HEK293T (cell line): Measurements from ENCODE around the gene CACNA1E.

Experiments
- CTCF ChIA-PET: fragments of 350-600 bp; formaldehyde crosslinking; extraction: SDS; loops from one replicate; lab custom pipeline; 2021; ENCODE audit warnings: antibody characterized with exemption, inconsistent platforms; lab: Yijun Ruan, JAX
- POLR2A ChIA-PET: fragments of 350-600 bp; formaldehyde crosslinking; extraction: SDS; loops from one replicate; lab custom pipeline; 2020; ENCODE audit warnings: antibody characterized with exemption, inconsistent platforms; lab: Yijun Ruan, JAX
- DNase-seq: peaks from one replicate; pipeline ENCODE4 v3.0.0; 2012; ENCODE audit warnings: mixed read lengths; ENCODE audit errors: extremely low spot score
- ARNT ChIP-seq: fragments of 450-650 bp; IDR thresholded peaks from 2 replicates; pipeline ENCODE4 v1.6.1; 2017; ENCODE audit warnings: mild to moderate bottlenecking
- BHLHE40 ChIP-seq: fragments of 450-650 bp; IDR thresholded peaks from 2 replicates; pipeline ENCODE4 v1.6.1; 2016; ENCODE audit warnings: mild to moderate bottlenecking, moderate library complexity, borderline replicate concordance
- CTBP1 ChIP-seq: fragments of 450-650 bp; IDR thresholded peaks from 2 replicates; pipeline ENCODE4 v1.6.1; 2016; ENCODE audit warnings: borderline replicate concordance
- ELF4 ChIP-seq: fragments of 450-650 bp; IDR thresholded peaks from 2 replicates; pipeline ENCODE4 v1.6.1; 2017; ENCODE audit warnings: antibody characterized with exemption
- FOXA1 ChIP-seq: fragments of 450-650 bp; IDR thresholded peaks from 2 replicates; pipeline ENCODE4 v1.6.1; 2016; ENCODE audit warnings: mild to moderate bottlenecking
- FOXK2 ChIP-seq: fragments of 450-650 bp; IDR thresholded peaks from 2 replicates; pipeline ENCODE4 v1.6.1; 2016; ENCODE audit warnings: mild to moderate bottlenecking
- FOXM1 ChIP-seq: fragments of 450-650 bp; IDR thresholded peaks from 2 replicates; pipeline ENCODE4 v1.6.1; 2017; ENCODE audit warnings: mild to moderate bottlenecking, borderline replicate concordance
- HDGF ChIP-seq: fragments of 450-650 bp; IDR thresholded peaks from 2 replicates; pipeline ENCODE4 v1.6.1; 2017; ENCODE audit warnings: antibody characterized with exemption, borderline replicate concordance
- L3MBTL2 ChIP-seq: fragments of 450-650 bp; conservative IDR thresholded peaks from 2 replicates; pipeline ENCODE4 v1.6.1; 2016; ENCODE audit warnings: mild to moderate bottlenecking
- LEF1 ChIP-seq: fragments of 450-650 bp; IDR thresholded peaks from 2 replicates; pipeline ENCODE4 v1.6.1; 2017; ENCODE audit warnings: mild to moderate bottlenecking, borderline replicate concordance
- NFRKB ChIP-seq: fragments of 450-650 bp; IDR thresholded peaks from 2 replicates; pipeline ENCODE4 v1.6.1; 2016; ENCODE audit warnings: mild to moderate bottlenecking, moderate library complexity
- SP1 ChIP-seq: fragments of 450-650 bp; IDR thresholded peaks from 2 replicates; pipeline ENCODE4 v1.6.1; 2017
- SUZ12 ChIP-seq: fragments of 450-650 bp; IDR thresholded peaks from 2 replicates; pipeline ENCODE4 v1.6.1; 2016; ENCODE audit warnings: mild to moderate bottlenecking
- TARDBP ChIP-seq: fragments of 450-650 bp; IDR thresholded peaks from 2 replicates; pipeline ENCODE4 v1.6.1; 2016
- ZNF384 ChIP-seq: fragments of 450-650 bp; IDR thresholded peaks from 2 replicates; pipeline ENCODE4 v1.6.1; 2016
- TF ChIP-seq, protein P1 (sequence below): fragments of 450-650 bp; IDR thresholded peaks from 2 replicates; pipeline ENCODE4 v1.6.1; 2016

CACNA1E gene

DNA sequence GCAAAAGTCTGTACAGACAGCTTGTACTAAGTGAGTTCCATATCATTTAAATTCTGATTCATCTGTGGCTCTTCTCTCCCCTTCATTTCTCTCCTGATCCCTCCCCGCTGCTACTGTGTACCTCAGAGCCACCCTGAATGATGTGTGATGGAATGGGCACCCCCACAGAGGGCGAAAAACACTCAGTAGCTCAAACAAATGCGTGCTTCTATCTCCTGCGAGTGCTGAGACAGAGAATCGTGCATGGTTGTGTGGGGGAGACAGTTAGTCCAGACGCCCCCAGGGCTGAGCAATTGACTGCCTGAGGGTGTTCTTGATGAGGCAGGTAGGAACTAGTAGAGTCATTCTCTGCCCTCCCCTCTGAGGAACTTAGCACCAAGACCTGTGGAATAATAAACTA, 308.4 kb downstream of the CACNA1E start:
- no peak for DNase-seq
- ChIA-PET CTCF (interaction anchor here (0.7 kb wide), 1 partner anchor 220 kb away, joined by 3 read pairs; no protein-coding TSS in a partner anchor), POLR2A (no interaction called here)
- no peak for TF ChIP-seq LEF1
- no peak for TF ChIP-seq TARDBP
- TF ChIP-seq FOXK2, result no peak
- no peak for TF ChIP-seq ARNT
- TF ChIP-seq, protein P1, sequence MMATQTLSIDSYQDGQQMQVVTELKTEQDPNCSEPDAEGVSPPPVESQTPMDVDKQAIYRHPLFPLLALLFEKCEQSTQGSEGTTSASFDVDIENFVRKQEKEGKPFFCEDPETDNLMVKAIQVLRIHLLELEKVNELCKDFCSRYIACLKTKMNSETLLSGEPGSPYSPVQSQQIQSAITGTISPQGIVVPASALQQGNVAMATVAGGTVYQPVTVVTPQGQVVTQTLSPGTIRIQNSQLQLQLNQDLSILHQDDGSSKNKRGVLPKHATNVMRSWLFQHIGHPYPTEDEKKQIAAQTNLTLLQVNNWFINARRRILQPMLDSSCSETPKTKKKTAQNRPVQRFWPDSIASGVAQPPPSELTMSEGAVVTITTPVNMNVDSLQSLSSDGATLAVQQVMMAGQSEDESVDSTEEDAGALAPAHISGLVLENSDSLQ, result no peak
- no peak for TF ChIP-seq CTBP1
- TF ChIP-seq BHLHE40, result no peak
- no peak for TF ChIP-seq SUZ12
- TF ChIP-seq ZNF384, result no peak
- TF ChIP-seq FOXA1, result no peak
- TF ChIP-seq ELF4, result no peak
- no peak for TF ChIP-seq L3MBTL2
- TF ChIP-seq NFRKB, result no peak
- no peak for TF ChIP-seq HDGF
- no peak for TF ChIP-seq SP1
- TF ChIP-seq FOXM1, result no peak

DNA sequence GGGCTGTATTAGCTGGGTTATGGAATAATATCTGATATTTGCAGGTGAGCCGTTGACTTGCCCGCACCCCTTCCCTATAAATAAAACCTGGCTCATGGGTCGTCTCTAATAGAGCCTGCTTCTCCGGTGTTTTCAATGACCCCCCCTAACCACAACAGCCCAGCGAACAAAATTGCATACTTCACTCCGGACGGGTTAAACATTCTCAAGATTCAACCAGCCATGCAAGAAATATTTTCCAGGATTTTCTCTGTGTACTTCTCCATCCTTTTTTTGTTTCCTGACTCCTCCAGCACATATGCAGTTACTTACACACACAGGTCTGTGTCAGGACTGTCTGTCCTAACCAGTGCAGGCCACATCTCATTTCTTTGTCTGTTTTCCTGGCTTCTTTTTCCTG, 310.5 kb downstream of the CACNA1E start:
- POLR2A ChIA-PET, result no interaction called here
- TF ChIP-seq SUZ12, result no peak
- no peak for TF ChIP-seq FOXK2
- no peak for TF ChIP-seq TARDBP
- TF ChIP-seq FOXA1, result no peak
- TF ChIP-seq ZNF384, result no peak
- no peak for TF ChIP-seq SP1
- TF ChIP-seq HDGF, result no peak
- TF ChIP-seq ARNT, result no peak
- no peak for TF ChIP-seq LEF1
- no peak for TF ChIP-seq NFRKB
- no peak for TF ChIP-seq ELF4
- TF ChIP-seq BHLHE40, result no peak
- no peak for TF ChIP-seq FOXM1
- TF ChIP-seq, protein P1, result no peak
- no peak for TF ChIP-seq L3MBTL2
- TF ChIP-seq CTBP1, result no peak
- CTCF ChIA-PET, result no interaction called here
- DNase-seq, result no peak

DNA sequence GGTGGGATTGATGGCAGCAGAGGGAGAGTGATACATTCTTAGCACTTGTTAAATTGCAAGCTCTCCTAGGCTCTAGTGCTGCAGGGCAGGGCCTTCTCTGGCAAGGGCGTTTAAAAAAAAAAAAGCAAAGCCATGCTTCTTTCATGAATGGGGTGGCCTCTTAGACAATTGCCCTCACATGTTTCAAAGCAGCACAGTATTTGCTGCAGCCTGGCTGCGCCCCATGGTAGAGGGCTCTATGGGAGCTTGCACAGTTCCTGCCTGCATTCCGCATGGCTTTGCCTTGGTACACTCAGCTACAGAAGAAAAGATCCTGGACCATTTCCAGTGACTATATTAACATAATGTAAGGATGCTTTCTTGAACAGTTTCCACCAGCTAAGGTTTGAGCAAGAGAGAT, 311.0 kb downstream of the CACNA1E start:
- no peak for DNase-seq
- TF ChIP-seq L3MBTL2, result no peak
- TF ChIP-seq HDGF, result no peak
- TF ChIP-seq BHLHE40, result no peak
- no peak for TF ChIP-seq CTBP1
- no peak for TF ChIP-seq LEF1
- TF ChIP-seq FOXA1, result no peak
- TF ChIP-seq NFRKB, result no peak
- TF ChIP-seq, protein P1, result no peak
- TF ChIP-seq ARNT, result no peak
- no peak for TF ChIP-seq FOXK2
- no peak for TF ChIP-seq ZNF384
- no peak for TF ChIP-seq SUZ12
- TF ChIP-seq ELF4, result no peak
- POLR2A ChIA-PET, result no interaction called here
- CTCF ChIA-PET, result no interaction called here

DNA sequence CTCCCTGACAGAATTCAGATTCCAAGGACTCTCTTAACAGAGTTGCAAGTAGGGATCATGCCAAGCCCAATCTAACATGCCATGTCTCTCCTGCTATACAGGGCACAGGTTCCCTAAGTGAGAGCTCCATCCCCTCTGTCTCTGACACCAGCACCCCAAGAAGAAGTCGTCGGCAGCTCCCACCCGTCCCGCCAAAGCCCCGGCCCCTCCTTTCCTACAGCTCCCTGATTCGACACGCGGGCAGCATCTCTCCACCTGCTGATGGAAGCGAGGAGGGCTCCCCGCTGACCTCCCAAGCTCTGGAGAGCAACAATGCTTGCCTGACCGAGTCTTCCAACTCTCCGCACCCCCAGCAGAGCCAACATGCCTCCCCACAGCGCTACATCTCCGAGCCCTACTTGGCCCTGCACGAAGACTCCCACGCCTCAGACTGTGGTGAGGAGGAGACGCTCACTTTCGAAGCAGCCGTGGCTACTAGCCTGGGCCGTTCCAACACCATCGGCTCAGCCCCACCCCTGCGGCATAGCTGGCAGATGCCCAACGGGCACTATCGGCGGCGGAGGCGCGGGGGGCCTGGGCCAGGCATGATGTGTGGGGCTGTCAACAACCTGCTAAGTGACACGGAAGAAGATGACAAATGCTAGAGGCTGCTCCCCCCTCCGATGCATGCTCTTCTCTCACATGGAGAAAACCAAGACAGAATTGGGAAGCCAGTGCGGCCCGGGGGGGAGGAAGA, 315.0 kb downstream of the CACNA1E start:
- DNase-seq, result no peak
- POLR2A ChIA-PET, result no interaction called here
- CTCF ChIA-PET, result no interaction called here
- TF ChIP-seq CTBP1, result no peak
- no peak for TF ChIP-seq L3MBTL2
- TF ChIP-seq, protein P1, result no peak
- no peak for TF ChIP-seq SP1
- no peak for TF ChIP-seq ELF4
- TF ChIP-seq TARDBP, result no peak

DNA sequence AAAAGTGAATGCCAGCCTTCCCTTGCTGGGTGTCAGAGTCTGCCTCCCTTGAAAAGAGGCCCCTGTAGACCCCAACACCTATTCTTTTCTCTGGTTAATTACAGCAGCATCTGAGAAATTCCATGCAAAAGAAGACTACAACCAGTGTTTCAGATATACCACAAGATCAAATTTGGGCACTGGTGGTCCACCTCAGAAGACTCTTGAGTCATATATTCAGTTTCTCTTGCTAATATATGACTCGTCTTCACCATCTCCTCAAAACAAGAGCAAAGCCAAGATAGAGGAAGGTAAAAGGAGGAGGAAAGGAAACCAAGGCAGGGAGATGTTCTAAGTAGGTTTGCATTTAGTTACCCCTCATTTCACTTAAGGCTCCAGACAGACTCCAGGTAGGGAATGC, 318.3 kb downstream of the CACNA1E start:
- ChIA-PET POLR2A (no interaction called here), CTCF (no interaction called here)
- no peak for DNase-seq
- TF ChIP-seq ZNF384, result no peak
- TF ChIP-seq LEF1, result no peak
- no peak for TF ChIP-seq HDGF
- TF ChIP-seq, protein P1, result no peak
- no peak for TF ChIP-seq FOXM1
- TF ChIP-seq NFRKB, result no peak
- TF ChIP-seq SP1, result no peak
- TF ChIP-seq CTBP1, result no peak
- no peak for TF ChIP-seq ARNT
- no peak for TF ChIP-seq TARDBP
- TF ChIP-seq ELF4, result no peak
- TF ChIP-seq L3MBTL2, result no peak
- no peak for TF ChIP-seq BHLHE40
